HG03060 (cell line): ENCODE measurements around the gene SPI1.

Source experiments
- ATAC-seq: cut with Tn5 transposase; IDR thresholded peaks from one replicate; pipeline ENCODE4 v1.9.1; 2021; ENCODE audit warnings: low read depth, moderate number of reproducible peaks; ENCODE audit not compliant: unreplicated experiment

The SPI1 gene

DNA sequence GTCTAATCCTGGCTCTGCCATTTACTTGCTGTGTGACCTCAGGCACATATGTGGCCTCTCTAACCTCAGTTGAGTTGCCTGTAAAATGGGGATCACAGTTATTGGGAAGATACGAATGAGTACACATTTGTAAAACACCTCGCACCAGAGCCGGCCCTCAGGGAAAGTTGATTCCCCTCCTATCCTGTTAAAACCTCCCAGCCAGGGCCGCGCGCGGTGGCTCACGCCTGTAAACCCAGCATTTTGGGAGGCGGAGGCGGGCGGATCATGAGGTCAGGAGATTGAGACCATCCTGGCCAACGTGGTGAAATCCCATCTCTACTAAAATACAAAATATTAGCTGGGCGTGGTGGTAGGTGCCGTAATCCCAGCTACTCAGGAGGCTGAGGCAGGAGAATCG is 18.0 kb downstream of the SPI1 start:
- ATAC-seq, result no peak

DNA sequence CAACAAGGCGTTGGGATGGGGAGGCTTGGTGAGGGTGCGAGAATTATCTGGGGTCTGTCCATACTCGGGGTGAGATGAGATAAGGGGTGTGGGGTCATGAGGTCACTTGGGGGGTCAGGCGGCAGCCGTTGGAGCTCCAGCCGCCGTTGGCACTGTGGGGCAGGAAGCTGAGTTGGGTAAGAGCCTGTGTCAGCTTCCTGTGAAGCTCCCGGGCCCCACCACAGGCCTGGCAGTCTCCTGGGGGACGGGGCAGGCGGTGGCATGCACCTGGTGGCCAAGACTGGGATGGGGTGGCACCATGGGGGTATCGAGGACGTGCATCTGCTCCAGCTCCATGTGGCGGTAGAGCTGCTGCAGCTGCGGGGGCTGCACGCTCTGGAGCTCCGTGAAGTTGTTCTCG is 18.8 kb downstream of the SPI1 start:
- no peak for ATAC-seq

DNA sequence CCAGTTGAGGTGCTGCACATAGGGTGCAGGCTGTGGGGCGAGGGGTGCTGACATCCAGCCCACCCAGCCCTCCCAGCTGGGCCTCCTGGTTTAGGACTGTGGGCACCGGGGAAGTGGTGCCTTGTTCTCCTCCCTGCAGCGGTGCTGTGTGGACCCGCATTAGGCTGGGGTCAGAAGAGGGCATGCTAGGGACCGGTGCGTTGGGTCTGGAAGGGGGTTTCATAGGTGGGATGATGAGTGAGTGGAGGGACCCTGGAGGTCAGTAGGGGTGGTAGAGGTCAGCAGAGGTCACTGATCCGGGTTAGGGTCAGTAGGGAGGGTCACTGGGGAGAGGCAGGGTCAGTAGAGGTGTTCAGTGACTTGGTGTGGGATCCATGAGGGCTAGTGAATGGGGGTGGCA is 19.2 kb downstream of the SPI1 start:
- no peak for ATAC-seq

DNA sequence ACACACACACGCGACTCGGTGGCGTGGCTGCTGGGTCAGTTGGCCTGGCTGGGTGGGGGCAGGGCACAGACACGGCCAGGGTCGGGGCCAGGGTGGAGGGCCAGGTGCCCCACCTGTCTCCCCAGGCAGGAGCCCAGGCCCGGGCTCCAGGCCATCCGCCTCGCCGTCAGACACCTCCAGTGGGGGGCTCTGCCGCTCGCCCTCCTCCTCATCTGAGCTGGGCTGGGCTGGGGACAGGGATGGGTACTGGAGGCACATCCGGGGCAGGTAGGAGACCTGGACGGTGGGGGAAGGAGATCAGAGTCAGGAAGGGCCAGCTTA is 19.7 kb downstream of the SPI1 start:
- ATAC-seq, result no peak

DNA sequence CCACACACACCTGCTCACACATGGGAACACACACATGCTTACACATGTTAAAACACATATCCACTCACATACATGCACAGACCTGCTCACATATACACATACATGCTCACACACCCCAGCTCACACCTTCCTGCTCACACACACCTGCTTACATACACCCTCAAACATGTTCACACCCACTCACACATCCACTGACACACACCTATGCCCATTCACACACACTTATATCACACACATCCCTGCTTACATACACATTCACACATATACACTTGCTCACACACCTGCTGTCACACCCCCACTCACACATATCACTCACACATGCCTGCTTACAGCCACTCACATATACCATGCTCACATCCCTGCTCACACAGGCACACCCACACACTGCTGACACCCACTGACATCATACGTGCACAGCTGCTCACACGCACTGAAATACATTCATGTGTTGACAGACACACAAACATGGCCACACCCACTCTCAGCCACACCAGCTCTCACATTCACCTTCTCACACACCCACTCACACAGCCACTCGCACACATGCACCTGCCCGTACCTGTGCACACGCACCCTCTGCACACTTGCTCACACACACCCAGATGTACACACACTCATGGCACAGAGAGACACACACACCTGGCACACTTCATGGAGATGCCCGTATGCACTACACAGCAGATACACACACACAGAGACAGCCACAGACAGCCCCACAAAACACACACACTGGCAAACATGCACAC is 20.2 kb downstream of the SPI1 start:
- ATAC-seq, result no peak

DNA sequence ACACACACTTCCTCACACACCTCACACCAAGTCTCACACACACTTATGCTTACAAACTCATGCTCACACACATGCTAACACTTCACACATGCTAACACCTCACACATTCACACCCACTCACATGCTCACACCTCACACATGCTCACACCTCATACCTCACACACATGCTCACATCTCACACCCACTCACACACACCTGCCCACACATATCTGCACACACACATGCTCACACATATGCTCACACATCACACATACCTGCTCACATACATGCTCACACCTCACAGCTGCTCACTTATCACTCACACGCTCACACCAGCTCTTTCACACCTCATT is 21.4 kb downstream of the SPI1 start:
- no peak for ATAC-seq

DNA sequence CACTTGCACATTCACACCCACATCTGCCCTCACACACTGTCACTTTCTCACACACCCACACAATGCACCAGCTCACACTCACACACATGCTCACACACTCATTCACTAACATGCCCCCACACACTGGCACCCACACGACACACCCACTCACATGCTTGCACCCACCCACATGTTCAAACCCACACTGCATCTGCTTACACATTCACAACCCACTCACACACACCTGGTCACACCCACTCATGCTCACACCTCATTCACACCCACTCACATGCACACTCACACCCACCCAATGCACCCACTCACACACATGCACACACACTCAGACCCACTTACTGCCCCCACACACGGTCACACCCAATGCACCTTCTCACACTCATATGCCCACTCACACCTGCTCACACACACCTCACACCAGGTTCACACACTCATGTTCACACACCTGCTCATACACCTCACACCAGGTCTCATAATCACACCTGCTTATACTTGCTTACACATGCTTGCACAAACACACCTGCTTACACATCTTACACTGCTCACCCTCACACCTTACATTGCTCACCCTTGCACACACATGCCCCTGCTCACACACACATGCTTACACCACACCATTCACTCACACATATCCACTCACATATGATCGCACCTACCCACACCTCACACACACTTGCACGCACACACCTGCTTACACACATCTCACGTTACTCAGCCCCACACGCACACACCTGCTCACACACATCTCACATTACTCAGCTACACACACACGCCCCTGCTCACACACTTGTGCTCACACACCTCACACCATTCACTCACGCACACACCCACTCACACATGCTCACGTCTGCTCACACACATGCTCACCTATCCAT is 22.0 kb downstream of the SPI1 start:
- no peak for ATAC-seq

DNA sequence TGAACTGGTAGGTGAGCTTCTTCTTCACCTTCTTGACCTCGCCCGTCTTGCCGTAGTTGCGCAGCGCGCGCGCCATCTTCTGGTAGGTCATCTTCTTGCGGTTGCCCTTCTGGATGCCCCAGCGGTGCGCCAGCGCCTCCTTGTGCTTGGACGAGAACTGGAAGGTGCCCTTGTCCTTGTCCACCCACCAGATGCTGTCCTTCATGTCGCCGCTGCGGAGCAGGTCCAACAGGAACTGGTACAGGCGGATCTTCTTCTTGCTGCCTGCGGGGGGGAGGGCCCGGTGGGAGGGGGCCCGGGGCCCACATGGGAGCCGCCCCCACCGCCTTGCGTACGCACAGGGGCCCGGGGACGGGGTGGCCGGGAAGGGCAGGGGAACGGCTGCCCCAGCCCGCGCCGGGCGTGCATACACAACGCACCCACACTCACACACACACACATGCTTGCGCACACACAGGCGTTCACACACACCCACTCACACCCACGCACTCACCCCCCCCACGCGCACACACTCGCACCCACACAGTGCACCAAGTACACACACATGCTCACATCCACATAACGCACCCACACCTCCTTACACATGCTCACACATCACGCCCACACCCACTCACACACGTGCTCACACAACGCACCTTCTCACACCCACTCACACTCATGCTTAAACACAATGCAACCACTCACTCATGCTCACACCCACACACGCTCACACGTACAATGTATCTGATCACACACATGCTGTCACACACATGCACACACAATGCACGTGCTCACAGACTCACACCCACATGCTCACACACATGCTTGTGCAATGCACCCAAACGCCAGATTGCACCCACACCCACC is 22.8 kb downstream of the SPI1 start:
- no peak for ATAC-seq

DNA sequence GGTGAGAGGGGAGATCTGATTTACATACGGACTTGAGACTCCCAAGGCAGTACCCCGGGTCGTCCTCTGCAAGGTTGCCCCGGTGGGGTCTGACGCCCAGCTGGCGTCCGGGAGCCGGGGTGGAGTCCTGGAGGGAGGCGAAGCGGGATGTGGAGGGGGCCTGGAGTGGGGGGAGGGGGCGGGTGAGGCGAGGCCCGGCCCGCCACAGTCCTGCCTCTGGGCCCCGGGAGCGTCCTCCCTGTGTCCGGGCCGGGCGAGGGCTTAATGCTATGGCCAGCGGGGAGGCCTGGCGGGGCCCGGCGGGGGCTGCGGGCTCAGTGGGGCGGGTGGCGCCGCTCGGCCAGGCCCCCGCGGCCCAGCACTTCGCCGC is 23.4 kb downstream of the SPI1 start:
- ATAC-seq, result no peak

DNA sequence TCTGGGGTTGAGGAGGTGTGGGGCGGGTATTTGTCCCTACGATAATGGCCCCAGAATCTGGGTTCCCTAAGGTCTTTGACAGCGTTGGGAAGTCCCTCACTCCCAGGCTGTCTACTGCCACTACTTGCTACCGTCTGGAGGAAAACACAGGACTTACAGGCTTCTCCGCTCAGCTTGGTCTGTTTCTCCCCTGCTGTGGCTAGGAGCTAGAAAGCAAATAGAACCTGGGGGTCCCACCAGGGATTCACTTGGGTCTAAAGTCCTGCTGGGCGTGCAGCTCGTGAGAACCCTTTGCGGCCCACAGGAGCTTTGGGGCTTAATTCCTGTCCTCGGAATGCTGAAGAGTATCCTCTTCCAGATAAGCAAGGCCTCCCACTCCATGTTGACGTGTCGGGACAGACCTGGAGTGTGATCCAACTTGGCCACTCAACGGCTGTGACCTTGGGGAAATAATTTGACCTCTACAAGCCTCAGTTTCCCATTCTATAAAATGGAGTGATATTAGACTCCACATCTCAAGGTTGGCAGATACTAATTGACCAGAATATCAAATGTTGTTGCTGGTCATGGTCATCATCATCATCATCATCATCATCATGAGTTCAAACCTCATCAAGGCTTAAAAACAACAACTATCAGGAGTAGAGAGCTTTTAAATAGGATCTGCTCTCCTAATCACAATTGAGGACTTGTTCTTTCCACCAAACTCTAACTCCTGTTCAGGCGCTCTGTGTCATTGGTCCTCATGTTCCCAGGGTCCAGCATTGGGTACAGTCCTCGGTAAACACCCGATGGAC is 24.2 kb downstream of the SPI1 start:
- no peak for ATAC-seq

DNA sequence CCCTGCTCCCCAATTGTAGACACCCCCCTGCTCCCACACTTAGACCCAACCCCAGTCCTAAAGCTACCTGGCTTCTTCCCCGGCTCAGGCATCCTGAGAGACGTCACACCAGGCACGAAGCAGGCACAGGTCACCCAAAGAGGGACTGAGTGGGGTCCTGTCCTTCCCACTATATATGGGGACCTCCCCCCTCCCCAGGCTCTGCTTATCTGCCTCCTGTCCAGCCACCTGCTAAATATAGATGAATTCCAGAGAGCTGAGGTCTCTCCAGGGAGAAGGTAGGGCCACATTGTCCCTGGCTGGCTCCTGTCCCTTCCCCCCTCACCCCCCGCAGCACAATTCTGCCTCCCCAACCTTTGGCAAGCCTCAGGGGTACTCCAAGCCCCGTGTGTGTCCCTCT is 25.8 kb downstream of the SPI1 start, which contains the start of gene MYBPC3:
TSS of gene MYBPC3 (minus strand) at position 147 of the 400 bp plus-strand sequence. CDS start at position 92, 55 bp downstream.
- no peak for ATAC-seq

DNA sequence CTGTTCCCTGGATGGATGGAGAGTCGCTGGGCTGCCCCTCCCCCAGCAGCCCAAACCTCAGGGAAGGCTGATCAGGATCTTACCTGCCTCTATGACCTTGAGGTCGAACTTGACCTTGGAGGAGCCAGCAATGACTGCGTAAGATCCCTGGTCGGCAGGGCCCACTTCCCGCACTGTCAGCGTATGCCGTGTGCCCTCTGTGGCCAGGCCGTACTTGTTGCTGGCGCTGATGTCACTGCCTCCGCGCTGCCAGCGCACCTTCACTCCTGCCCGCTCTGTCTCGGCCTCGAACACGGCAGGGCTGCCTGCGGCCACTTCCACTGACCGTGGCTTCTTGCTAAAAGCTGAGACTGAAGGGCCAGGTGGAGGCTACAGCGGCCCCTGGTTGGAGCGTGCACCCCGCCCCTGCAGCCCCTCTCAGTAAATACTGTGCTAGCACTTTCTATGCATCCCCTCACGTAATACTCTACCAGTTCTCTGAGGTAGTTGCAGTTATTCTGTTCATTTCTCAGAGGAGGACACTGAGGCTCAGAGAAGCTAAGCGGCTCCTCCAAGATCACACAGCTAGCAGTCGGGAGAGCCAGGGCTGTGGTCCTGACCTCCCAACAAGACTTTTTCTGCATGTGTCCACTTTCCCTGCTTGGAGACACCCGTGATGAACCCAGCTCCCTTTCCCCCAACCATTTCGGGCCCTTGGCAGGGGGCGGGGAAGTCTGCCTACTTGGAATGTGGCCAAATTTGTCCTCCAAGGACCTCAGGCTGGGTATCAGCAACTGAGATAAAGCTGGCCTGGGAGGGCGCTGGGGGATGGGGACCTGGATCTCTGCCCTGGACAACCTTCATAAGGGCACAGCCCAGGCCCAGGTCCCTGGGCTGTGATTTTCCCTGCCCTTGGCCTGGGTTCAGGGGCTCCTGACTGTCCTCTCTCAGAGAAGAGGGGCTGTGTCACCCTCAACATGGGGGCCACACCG is 26.9 kb downstream of the SPI1 start:
- ATAC-seq, result no peak

DNA sequence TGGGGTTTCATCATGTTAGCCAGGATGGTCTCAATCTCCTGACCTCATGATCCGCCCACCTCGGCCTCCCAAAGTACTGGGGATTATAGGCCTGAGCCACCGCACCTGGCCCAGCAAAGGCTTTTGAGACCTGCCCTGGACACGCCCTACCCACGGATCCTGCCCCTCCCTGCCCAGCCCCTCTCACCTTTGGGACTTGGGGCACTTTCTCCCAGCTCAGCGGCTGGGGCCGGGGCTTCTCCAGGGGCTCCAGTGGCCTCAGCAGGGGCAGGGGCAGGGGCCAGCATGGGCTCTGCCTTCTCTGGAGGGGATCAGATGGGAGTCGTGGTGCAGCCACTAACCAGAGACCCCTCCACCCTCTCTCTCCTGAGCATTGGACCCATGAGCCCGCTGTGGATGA is 28.0 kb downstream of the SPI1 start:
- no peak for ATAC-seq

DNA sequence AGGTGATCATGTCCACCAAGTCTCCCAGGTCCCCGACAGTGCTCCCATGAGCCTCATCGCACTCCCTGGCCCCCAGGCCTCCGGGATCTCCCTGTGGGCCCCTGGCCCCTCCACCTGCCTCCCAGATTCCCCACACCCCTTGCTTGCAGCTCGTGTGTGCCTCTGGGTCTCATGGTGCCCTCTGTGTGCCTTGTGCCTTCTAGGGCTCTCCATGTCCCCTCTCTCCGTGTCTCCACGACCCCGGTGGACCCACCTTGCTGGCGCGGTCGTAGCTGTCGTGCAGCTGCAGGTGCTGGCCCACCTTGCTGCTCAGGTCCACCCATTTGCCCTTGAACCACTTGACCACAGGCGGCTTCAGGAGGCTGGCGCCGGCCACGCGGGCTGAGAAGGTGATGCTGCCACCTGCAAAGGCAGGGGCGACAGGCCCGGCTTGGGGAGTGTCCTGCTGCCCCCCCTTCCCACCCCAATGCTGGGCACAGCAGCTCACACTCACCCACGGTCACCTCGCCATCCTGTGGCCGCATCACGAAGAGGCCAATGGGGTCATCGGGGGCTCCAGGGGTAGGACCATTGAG is 28.7 kb downstream of the SPI1 start:
- ATAC-seq, result no peak

DNA sequence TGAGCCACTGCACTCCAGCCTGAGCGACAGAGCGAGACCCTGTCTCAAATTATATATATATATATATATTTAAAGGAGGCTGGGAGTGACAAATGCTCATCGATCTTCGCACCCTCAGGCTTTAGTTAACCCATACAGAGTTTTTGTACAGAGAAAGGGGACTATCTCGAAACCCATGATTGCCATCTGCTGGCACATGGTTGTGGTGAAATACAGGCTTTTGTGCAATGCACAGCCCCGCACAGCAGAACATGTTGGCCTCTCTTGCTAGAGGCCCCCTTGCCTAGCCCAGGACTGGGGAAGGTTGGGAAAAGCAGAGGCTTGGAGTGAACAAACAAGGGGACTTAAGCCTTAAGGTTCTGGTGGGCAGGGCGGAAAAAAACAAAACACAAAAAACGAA is 29.5 kb downstream of the SPI1 start:
- ATAC-seq, result no peak

DNA sequence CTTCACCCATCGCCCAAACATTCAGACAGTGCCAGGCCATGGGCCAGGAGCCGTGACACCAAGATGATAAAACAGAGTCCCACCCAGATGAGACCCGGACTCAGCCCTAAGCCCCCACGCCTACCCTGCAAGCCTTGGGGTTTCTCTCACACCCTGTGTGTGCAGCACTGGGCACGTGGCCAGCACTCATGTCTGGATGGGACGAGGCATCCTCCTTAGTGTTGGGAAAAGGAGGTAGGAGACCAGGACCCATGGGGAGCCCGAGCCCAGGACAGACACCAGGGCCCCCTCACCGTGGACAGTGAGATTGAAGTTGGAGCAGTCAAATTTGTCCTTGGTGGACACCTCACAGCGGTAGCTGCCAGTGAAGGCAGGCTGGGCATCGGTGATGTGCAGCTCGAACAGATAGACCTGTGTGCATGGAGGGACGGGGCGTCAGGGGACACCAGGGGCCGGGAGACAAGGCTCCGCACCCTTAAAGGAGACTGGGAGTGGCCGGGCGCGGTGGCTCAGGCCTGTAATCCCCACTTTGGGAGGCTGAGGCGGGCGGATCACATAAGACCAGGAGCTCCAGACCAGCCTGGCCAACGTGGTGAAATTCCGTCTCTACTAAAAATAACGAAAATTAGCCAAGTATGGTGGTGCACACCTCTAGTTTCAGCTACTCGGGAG is 30.1 kb downstream of the SPI1 start:
- no peak for ATAC-seq

DNA sequence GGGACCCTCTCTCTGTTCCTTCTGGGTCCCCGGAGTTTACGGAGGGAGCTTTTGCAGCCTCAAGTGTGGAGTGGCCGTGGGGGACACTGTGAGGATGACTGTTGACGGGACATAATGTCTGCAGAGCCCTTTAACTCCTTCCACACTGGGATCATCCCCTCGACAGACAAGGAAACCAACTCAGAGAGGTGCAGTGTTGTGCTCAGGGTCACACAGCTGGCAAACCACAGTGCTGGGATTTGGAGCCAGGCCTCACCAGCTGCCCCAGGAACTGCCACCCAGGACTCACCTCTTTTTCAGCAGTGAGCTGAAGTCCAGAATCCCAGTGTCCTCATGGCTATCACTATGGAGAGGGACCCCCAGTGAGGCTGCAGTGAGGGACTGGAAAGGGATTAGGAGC is 31.2 kb downstream of the SPI1 start:
- no peak for ATAC-seq

DNA sequence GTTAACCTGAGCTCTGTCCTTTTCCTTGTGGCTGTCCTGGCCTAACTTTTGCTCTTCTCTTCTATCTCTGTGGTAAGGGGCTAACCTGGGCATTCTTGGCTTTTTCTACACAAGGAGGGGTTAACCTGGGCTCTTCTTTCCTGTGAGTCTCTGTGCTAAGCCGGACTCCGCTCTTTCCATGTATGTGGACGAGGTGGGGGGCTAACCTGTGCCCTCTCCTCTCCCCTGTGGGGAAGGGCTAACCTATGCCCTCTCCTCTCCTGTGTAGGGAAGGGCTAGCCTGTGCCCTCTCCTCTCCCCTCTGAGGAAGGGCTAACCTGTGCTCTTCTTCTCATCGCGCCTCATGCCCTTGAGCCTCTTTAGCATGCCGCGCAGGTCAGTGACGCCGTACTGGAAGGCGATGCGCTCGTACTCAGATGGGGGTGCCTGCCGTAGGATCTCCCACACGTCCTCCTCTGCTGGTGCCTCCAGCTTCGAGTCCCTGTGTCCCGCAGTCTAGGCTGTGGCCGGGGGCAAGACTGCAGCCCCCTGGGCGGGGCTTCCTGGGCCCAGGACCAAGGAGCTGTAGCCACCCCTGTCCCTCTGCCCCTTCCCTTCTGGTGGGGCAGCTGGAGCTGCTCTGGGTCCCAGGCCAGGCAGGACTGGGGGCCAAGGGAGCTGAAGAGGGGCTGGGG is 32.3 kb downstream of the SPI1 start:
- no peak for ATAC-seq
